Measurements from ENCODE around the gene GH2.

DNA sequence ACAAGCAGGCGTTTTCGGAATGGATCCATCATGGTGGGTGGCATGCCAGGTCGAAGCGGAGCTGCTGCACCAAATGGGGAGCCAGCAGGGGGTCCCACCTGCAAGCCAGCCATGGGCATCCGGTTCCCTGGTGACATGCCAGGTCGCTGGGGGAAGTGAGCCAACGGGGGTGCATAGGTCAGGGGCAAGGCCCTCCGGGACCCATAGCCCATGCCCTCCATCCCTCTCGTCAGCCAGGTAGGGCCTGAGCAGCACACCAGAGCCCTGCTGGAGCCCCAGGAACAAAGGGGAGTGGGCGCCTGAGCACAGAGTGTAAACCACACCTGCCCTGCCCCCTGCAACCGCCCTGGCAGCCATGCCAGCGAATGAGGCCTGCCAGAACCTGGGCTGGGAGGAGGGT is 44.3 kb downstream of the GH2 start:
- TF ChIP-seq EZH2phosphoT487 (IDR thresholded peaks at IDR 0.05; ENCODE audit: borderline replicate concordance, low read depth, low read length): no peak
- no peak for TF ChIP-seq CTCF (conservative IDR thresholded peaks at IDR 0.05; ENCODE audit: low read length)

All from OCI-LY7 (cell line).